GM23338 (cell line): ENCODE data around the gene PHLDB1. TPM values are rescaled to one million over a fixed set of nuclear protein-coding genes. Genes with fewer than 3 reads are reported as not detected.
A peak's percentile ranks its signal among the peaks of the same experiment; 100 is the strongest.

ENCODE experiments used
- ATAC-seq: fragments of 200-7000 bp; cut with Tn5 transposase; 3 replicates; pipeline ENCODE4 v1.9.1; 2020
- DNase-seq: peaks from one replicate; pipeline ENCODE4 v3.0.0-alpha.2; 2015; ENCODE audit warnings: low spot score
- H2AFZ ChIP-seq: fragments of 200-600 bp; sonication (generic); 2 replicates; pipeline ENCODE4 v1.8.0; 2016; ENCODE audit warnings: antibody characterized with exemption, mild to moderate bottlenecking, moderate library complexity
- H3F3A ChIP-seq: fragments of 200-600 bp; sonication (generic); replicated peaks from 2 replicates; pipeline ENCODE4 v1.8.0; 2017; ENCODE audit warnings: antibody characterized with exemption, mixed run types, low read depth
- H3K27ac ChIP-seq: fragments of 200-600 bp; sonication (generic); 2 replicates; pipeline ENCODE4 v1.6.1; 2016; ENCODE audit warnings: low read depth
- H3K27me3 ChIP-seq: fragments of 200-600 bp; sonication (generic); 2 replicates; pipeline ENCODE4 v1.8.0; 2016; ENCODE audit warnings: mild to moderate bottlenecking, mixed run types, moderate library complexity; ENCODE audit not compliant: insufficient read depth
- H3K36me3 ChIP-seq: fragments of 200-600 bp; sonication (generic); 2 replicates; pipeline ENCODE4 v1.8.0; 2016; ENCODE audit warnings: mild to moderate bottlenecking; ENCODE audit not compliant: insufficient read depth
- H3K4me1 ChIP-seq: fragments of 200-600 bp; sonication (generic); 2 replicates; pipeline ENCODE4 v1.8.0; 2016; ENCODE audit warnings: mild to moderate bottlenecking, moderate library complexity; ENCODE audit not compliant: insufficient read depth
- H3K4me2 ChIP-seq: fragments of 200-600 bp; sonication (generic); 2 replicates; pipeline ENCODE4 v1.7.1; 2017; ENCODE audit warnings: mixed run types
- H3K4me3 ChIP-seq: fragments of 200-600 bp; sonication (generic); 2 replicates; pipeline ENCODE4 v1.6.1; 2016; ENCODE audit warnings: mixed run types
- H3K79me2 ChIP-seq: fragments of 200-600 bp; sonication (generic); replicated peaks from 2 replicates; pipeline ENCODE4 v1.8.0; 2017; ENCODE audit warnings: mild to moderate bottlenecking; ENCODE audit not compliant: insufficient read depth
- H3K9me2 ChIP-seq: fragments of 200-600 bp; sonication (generic); 2 replicates; pipeline ENCODE4 v1.8.0; 2017; ENCODE audit not compliant: insufficient read depth
- H4K20me1 ChIP-seq: fragments of 200-600 bp; sonication (generic); replicated peaks from 2 replicates; pipeline ENCODE4 v1.8.0; 2017; ENCODE audit warnings: mild to moderate bottlenecking; ENCODE audit not compliant: insufficient read depth
- H3K27ac Mint-ChIP-seq: 2 replicates; pipeline ENCODE4 v1.8.0; 2020; ENCODE audit warnings: inconsistent platforms, mild to moderate bottlenecking, moderate library complexity, mixed read lengths
- H3K27me3 Mint-ChIP-seq: 3 replicates; pipeline ENCODE4 v1.8.0; 2022; ENCODE audit warnings: low read depth, mild to moderate bottlenecking, moderate library complexity, mixed read lengths, inconsistent platforms; ENCODE audit not compliant: insufficient read depth, poor library complexity
- H3K36me3 Mint-ChIP-seq: 3 replicates; pipeline ENCODE4 v1.8.0; 2021; ENCODE audit warnings: low read depth, mild to moderate bottlenecking, inconsistent platforms, moderate library complexity, mixed read lengths
- H3K4me1 Mint-ChIP-seq: 3 replicates; pipeline ENCODE4 v1.8.0; 2020; ENCODE audit warnings: mild to moderate bottlenecking, inconsistent platforms, mixed read lengths
- H3K4me3 Mint-ChIP-seq: 3 replicates; pipeline ENCODE4 v1.8.0; 2021; ENCODE audit warnings: moderate library complexity, mild to moderate bottlenecking, inconsistent platforms, mixed read lengths
- H3K9me3 Mint-ChIP-seq: 3 replicates; pipeline ENCODE4 v1.8.0; 2020; ENCODE audit warnings: moderate library complexity, mild to moderate bottlenecking, inconsistent platforms, mixed read lengths
- NANOG ChIP-seq: IDR thresholded peaks from 2 replicates; pipeline ENCODE4 v1.6.1; 2016; ENCODE audit warnings: antibody characterized with exemption, borderline replicate concordance
- POLR2AphosphoS5 ChIP-seq: IDR thresholded peaks from 2 replicates; pipeline ENCODE4 v1.6.1; 2016; ENCODE audit warnings: antibody characterized with exemption, low read depth
- polyA plus RNA-seq: library from polyadenylated mRNA; unstranded; fragments of >200 nt; fragmentation: Nextera tagmentation; extraction: Ambion mirVana; gene quantifications from 2 replicates; pipeline ENCODE4 v1.2.1, GENCODE V29; 2016
- total RNA-seq: library from RNA; depleted of rRNA; stranded (reverse); fragments of >200 nt; shearing (Covaris generic); gene quantifications from 2 replicates; pipeline ENCODE4 v1.2.3, GENCODE V29; 2014
- TF ChIP-seq, protein P1 (sequence below): fragments of 250-450 bp; sonication (Bioruptor Pico); IDR thresholded peaks from 2 replicates; pipeline ENCODE4 v1.5.0; 2020; ENCODE audit warnings: mild to moderate bottlenecking, moderate library complexity
- TF ChIP-seq, protein P2 (sequence below): IDR thresholded peaks from one replicate; pipeline ENCODE4 v1.6.1; 2018; ENCODE audit warnings: antibody characterized with exemption; ENCODE audit not compliant: unreplicated experiment

Gene PHLDB1
- total and polyA plus RNA-seq, 2 experiments from 2014 or later: 46.0 to 85.2 TPM

DNA sequence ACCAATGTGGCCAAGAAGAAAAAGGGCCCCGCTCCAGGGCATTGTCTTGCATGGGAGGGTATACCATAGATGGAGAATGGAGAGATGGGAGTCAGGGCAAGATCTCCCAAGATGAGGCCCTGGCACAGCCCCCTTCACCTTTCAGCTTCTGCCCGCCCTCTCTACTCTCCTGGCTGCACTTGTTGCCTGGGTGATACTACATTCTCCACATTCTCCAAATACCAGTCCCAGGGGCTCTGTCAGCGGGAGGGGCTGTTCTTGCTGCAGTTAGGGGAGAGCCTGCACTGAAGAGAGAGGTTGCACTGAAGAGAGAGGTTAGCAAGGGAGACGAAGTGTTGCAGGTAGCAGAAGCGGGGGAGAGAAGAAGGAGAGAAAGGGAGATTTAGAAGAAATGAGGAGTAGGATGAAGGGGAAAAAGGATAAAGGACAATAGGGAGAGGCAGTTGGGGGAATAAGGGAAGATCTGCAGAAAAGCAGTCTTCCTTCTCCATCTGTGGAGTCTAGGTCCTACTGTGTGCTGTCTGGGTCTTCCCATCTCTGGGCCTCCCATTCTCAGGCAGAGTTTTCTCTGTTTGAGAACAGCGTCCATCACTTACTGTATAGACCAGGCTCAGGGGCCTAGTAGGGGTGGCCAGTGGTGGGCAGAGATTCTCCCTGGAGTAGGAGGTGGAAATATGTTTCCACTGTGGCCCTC lies 8.0 kb downstream of the PHLDB1 start:
- no peak for TF ChIP-seq NANOG
- TF ChIP-seq, protein P1, sequence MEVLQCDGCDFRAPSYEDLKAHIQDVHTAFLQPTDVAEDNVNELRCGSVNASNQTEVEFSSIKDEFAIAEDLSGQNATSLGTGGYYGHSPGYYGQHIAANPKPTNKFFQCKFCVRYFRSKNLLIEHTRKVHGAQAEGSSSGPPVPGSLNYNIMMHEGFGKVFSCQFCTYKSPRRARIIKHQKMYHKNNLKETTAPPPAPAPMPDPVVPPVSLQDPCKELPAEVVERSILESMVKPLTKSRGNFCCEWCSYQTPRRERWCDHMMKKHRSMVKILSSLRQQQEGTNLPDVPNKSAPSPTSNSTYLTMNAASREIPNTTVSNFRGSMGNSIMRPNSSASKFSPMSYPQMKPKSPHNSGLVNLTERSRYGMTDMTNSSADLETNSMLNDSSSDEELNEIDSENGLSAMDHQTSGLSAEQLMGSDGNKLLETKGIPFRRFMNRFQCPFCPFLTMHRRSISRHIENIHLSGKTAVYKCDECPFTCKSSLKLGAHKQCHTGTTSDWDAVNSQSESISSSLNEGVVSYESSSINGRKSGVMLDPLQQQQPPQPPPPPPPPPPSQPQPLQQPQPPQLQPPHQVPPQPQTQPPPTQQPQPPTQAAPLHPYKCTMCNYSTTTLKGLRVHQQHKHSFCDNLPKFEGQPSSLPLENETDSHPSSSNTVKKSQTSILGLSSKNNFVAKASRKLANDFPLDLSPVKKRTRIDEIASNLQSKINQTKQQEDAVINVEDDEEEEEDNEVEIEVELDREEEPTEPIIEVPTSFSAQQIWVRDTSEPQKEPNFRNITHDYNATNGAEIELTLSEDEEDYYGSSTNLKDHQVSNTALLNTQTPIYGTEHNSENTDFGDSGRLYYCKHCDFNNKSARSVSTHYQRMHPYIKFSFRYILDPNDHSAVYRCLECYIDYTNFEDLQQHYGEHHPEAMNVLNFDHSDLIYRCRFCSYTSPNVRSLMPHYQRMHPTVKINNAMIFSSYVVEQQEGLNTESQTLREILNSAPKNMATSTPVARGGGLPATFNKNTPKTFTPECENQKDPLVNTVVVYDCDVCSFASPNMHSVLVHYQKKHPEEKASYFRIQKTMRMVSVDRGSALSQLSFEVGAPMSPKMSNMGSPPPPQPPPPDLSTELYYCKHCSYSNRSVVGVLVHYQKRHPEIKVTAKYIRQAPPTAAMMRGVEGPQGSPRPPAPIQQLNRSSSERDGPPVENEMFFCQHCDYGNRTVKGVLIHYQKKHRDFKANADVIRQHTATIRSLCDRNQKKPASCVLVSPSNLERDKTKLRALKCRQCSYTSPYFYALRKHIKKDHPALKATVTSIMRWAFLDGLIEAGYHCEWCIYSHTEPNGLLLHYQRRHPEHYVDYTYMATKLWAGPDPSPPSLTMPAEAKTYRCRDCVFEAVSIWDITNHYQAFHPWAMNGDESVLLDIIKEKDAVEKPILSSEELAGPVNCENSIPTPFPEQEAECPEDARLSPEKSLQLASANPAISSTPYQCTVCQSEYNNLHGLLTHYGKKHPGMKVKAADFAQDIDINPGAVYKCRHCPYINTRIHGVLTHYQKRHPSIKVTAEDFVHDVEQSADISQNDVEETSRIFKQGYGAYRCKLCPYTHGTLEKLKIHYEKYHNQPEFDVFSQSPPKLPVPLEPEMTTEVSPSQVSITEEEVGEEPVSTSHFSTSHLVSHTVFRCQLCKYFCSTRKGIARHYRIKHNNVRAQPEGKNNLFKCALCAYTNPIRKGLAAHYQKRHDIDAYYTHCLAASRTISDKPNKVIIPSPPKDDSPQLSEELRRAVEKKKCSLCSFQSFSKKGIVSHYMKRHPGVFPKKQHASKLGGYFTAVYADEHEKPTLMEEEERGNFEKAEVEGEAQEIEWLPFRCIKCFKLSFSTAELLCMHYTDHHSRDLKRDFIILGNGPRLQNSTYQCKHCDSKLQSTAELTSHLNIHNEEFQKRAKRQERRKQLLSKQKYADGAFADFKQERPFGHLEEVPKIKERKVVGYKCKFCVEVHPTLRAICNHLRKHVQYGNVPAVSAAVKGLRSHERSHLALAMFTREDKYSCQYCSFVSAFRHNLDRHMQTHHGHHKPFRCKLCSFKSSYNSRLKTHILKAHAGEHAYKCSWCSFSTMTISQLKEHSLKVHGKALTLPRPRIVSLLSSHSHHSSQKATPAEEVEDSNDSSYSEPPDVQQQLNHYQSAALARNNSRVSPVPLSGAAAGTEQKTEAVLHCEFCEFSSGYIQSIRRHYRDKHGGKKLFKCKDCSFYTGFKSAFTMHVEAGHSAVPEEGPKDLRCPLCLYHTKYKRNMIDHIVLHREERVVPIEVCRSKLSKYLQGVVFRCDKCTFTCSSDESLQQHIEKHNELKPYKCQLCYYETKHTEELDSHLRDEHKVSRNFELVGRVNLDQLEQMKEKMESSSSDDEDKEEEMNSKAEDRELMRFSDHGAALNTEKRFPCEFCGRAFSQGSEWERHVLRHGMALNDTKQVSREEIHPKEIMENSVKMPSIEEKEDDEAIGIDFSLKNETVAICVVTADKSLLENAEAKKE: 0 out of 2 replicates have a peak, but pooled peaks have one; percentile 2
- TF ChIP-seq, protein P2, sequence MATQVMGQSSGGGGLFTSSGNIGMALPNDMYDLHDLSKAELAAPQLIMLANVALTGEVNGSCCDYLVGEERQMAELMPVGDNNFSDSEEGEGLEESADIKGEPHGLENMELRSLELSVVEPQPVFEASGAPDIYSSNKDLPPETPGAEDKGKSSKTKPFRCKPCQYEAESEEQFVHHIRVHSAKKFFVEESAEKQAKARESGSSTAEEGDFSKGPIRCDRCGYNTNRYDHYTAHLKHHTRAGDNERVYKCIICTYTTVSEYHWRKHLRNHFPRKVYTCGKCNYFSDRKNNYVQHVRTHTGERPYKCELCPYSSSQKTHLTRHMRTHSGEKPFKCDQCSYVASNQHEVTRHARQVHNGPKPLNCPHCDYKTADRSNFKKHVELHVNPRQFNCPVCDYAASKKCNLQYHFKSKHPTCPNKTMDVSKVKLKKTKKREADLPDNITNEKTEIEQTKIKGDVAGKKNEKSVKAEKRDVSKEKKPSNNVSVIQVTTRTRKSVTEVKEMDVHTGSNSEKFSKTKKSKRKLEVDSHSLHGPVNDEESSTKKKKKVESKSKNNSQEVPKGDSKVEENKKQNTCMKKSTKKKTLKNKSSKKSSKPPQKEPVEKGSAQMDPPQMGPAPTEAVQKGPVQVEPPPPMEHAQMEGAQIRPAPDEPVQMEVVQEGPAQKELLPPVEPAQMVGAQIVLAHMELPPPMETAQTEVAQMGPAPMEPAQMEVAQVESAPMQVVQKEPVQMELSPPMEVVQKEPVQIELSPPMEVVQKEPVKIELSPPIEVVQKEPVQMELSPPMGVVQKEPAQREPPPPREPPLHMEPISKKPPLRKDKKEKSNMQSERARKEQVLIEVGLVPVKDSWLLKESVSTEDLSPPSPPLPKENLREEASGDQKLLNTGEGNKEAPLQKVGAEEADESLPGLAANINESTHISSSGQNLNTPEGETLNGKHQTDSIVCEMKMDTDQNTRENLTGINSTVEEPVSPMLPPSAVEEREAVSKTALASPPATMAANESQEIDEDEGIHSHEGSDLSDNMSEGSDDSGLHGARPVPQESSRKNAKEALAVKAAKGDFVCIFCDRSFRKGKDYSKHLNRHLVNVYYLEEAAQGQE: no peak
- peak; percentile 65 for TF ChIP-seq POLR2AphosphoS5
- H3K27ac ChIP-seq: peak overlapping the region; percentile 87

More for the DNA sequence above, 8.0 kb downstream of the PHLDB1 start:
- Mint-ChIP-seq H3K36me3 (peaks cover 4% of the 10 kb centered on the region; the same call in 1 of the 3 replicates), H3K4me3 (peak overlapping the region; percentile 51), H3K4me1 (peaks cover 71% of the 10 kb centered on the region), H3K9me3 (peaks cover 3% of the 10 kb centered on the region; the same call in 2 of the 3 replicates), H3K27me3 (peaks cover 25% of the 10 kb centered on the region), H3K27ac (peak overlapping the region; percentile 87)
- Histone ChIP-seq H3K4me3 (peak overlapping the region; percentile 7; the same call in 1 of the 2 replicates), H3F3A (peaks cover 11% of the 10 kb centered on the region), H2AFZ (no peak overlapping the region), H3K9me2 (no peaks in the 10 kb centered on the region), H3K27me3 (peaks cover 16% of the 10 kb centered on the region), H3K36me3 (no peaks in the 10 kb centered on the region), H3K4me1 (peaks cover 64% of the 10 kb centered on the region), H4K20me1 (no peaks in the 10 kb centered on the region), H3K4me2 (peak overlapping the region; percentile 70), H3K79me2 (no peaks in the 10 kb centered on the region)
- ATAC-seq (peak; percentile 79), DNase-seq (peak; percentile 97)
